Measurements from ENCODE around the gene TGDS.
"Not testable (repeated sequence)": the region's sequence is repeated elsewhere in the genome, so short reads cannot be mapped to it uniquely, and the experiment has no call there.

The TGDS gene

GRCh38 chr13:94595950-94596574 is at the start of gene TGDS:
TGDS (minus strand) TSS chr13:94596152; CDS start chr13:94596136, 16 bp downstream.
- peak; percentile 98 for DNase-seq (ENCODE audit: low spot score)

- no peak for DNase-seq (ENCODE audit: low spot score)
Measured at GRCh38 chr13:94641409-94641941, 45.5 kb upstream of the TGDS start.

- DNase-seq (ENCODE audit: low spot score): no peak
Measured at GRCh38 chr13:94640721-94641120, 44.8 kb upstream of the TGDS start.

- not testable (repeated sequence) for DNase-seq (ENCODE audit: low spot score)
Measured at GRCh38 chr13:94637677-94638076, 41.7 kb upstream of the TGDS start.

GRCh38 chr13:94636942-94637578 is 41.1 kb upstream of the TGDS start:
- no peak for DNase-seq (ENCODE audit: low spot score)

GRCh38 chr13:94636096-94636495 is 40.1 kb upstream of the TGDS start:
- not testable (repeated sequence) for DNase-seq (ENCODE audit: low spot score)

- no peak for DNase-seq (ENCODE audit: low spot score)
Measured at GRCh38 chr13:94632226-94632980, 36.5 kb upstream of the TGDS start.

GRCh38 chr13:94630858-94631257 is 34.9 kb upstream of the TGDS start:
- DNase-seq (ENCODE audit: low spot score): no peak

GRCh38 chr13:94623316-94623715 is 27.4 kb upstream of the TGDS start:
- no peak for DNase-seq (ENCODE audit: low spot score)

GRCh38 chr13:94622344-94622743 is 26.4 kb upstream of the TGDS start:
- no peak for DNase-seq (ENCODE audit: low spot score)

GRCh38 chr13:94620286-94620896 is 24.4 kb upstream of the TGDS start:
- peak; percentile 69 for DNase-seq (ENCODE audit: low spot score)

GRCh38 chr13:94617389-94618000 is 21.5 kb upstream of the TGDS start:
- DNase-seq (ENCODE audit: low spot score): peak; percentile 77

GRCh38 chr13:94613051-94613450 is 17.1 kb upstream of the TGDS start:
- DNase-seq (ENCODE audit: low spot score): no peak

- DNase-seq (ENCODE audit: low spot score): no peak
Measured at GRCh38 chr13:94612050-94612449, 16.1 kb upstream of the TGDS start.

GRCh38 chr13:94610475-94610874 is 14.5 kb upstream of the TGDS start:
- DNase-seq (ENCODE audit: low spot score): no peak

- DNase-seq (ENCODE audit: low spot score): no peak
Measured at GRCh38 chr13:94609196-94609595, 13.2 kb upstream of the TGDS start.

- no peak for DNase-seq (ENCODE audit: low spot score)
Measured at GRCh38 chr13:94608586-94608985, 12.6 kb upstream of the TGDS start.

- no peak for DNase-seq (ENCODE audit: low spot score)
Measured at GRCh38 chr13:94607939-94608338, 12.0 kb upstream of the TGDS start.

- no peak for DNase-seq (ENCODE audit: low spot score)
Measured at GRCh38 chr13:94607056-94607455, 11.1 kb upstream of the TGDS start.

GRCh38 chr13:94602467-94602866 is 6.5 kb upstream of the TGDS start:
- peak; percentile 46 for DNase-seq (ENCODE audit: low spot score)

GRCh38 chr13:94601446-94602431 is 5.8 kb upstream of the TGDS start, which contains the start of gene GPR180:
GPR180 (plus strand) TSS chr13:94601857; CDS start chr13:94601928, 71 bp downstream.
- peak; percentile 100 for DNase-seq (ENCODE audit: low spot score)

All from NAMALWA (cell line).